HG02798 (cell line): ENCODE results near the gene UBXN2A.

Source experiments
- ATAC-seq: cut with Tn5 transposase; IDR thresholded peaks from one replicate; pipeline ENCODE4 v1.9.1; 2021; ENCODE audit warnings: mild to moderate bottlenecking; ENCODE audit not compliant: unreplicated experiment, poor library complexity

Gene UBXN2A

GRCh38 chr2:23939987-23940717 is at the start of gene UBXN2A:
TSS of gene UBXN2A (plus strand) at chr2:23940463. CDS start at chr2:23958315, 17,852 bp downstream.
- ATAC-seq, result peak; percentile 86

GRCh38 chr2:23900133-23900532 is 40.1 kb upstream of the UBXN2A start:
- ATAC-seq, result no peak

- ATAC-seq, result no peak
These were observed 39.5 kb upstream of the UBXN2A start for GRCh38 chr2:23900541-23901322.

- ATAC-seq, result no peak
These were observed 38.1 kb upstream of the UBXN2A start for GRCh38 chr2:23901966-23902846.

GRCh38 chr2:23903034-23903433 is 37.2 kb upstream of the UBXN2A start:
- ATAC-seq, result no peak

- no peak for ATAC-seq
These were observed 36.0 kb upstream of the UBXN2A start for GRCh38 chr2:23904215-23904614.

GRCh38 chr2:23904692-23905091 is 35.6 kb upstream of the UBXN2A start:
- ATAC-seq, result no peak

GRCh38 chr2:23905155-23905554 is 35.1 kb upstream of the UBXN2A start:
- no peak for ATAC-seq

- no peak for ATAC-seq
These were observed 28.2 kb upstream of the UBXN2A start for GRCh38 chr2:23912054-23912453.

GRCh38 chr2:23915327-23915726 is 24.9 kb upstream of the UBXN2A start:
- ATAC-seq, result no peak

GRCh38 chr2:23916727-23917405 is 23.4 kb upstream of the UBXN2A start:
- no peak for ATAC-seq

- no peak for ATAC-seq
These were observed 21.3 kb upstream of the UBXN2A start for GRCh38 chr2:23918837-23919489.

- ATAC-seq, result no peak
These were observed 15.5 kb upstream of the UBXN2A start for GRCh38 chr2:23924589-23925359.

GRCh38 chr2:23925702-23926289 is 14.5 kb upstream of the UBXN2A start:
- ATAC-seq, result peak; percentile 55

- peak; percentile 18 for ATAC-seq
These were observed 13.9 kb upstream of the UBXN2A start for GRCh38 chr2:23926290-23926749.

- peak; percentile 86 for ATAC-seq
These were observed 13.3 kb upstream of the UBXN2A start, which contains the start of gene ATAD2B for GRCh38 chr2:23926750-23927571. TSS of gene ATAD2B (minus strand) at chr2:23927123. CDS start at chr2:23926770, 353 bp downstream.

- no peak for ATAC-seq
These were observed 6.0 kb upstream of the UBXN2A start for GRCh38 chr2:23934259-23934658.
